OCI-LY3 (cell line): ENCODE results near the gene BOC.

ENCODE experiments used
- H2AFZ ChIP-seq: fragments of 200-600, 300-600 bp; shearing (Covaris generic); 2 replicates; pipeline ENCODE4 v1.6.0; 2014; ENCODE audit warnings: antibody characterized with exemption, low read depth, low read length
- H3K27ac ChIP-seq: fragments of 200-600, 300-600 bp; sonication (generic); 2 replicates; pipeline ENCODE4 v1.5.1; 2014; ENCODE audit warnings: mild to moderate bottlenecking, low read length, moderate library complexity, mixed read lengths
- H3K27me3 ChIP-seq: fragments of 200-600, 300-600 bp; sonication (generic); 2 replicates; pipeline ENCODE4 v1.6.1; 2014; ENCODE audit warnings: low read depth, low read length, mixed read lengths
- H3K36me3 ChIP-seq: fragments of 200-600, 300-600 bp; sonication (generic); replicated peaks from 2 replicates; pipeline ENCODE3; 2014; ENCODE audit warnings: low read depth, low read length, mixed read lengths
- H3K4me1 ChIP-seq: fragments of 300-600, 200-600 bp; sonication (generic); 2 replicates; pipeline ENCODE4 v1.6.1; 2014; ENCODE audit warnings: low read length, mixed read lengths
- H3K4me2 ChIP-seq: fragments of 200-600, 300-600 bp; sonication (generic); 2 replicates; pipeline ENCODE4 v1.6.1; 2014; ENCODE audit warnings: low read length, mixed read lengths
- H3K4me3 ChIP-seq: fragments of 300-600, 200-600 bp; sonication (generic); 2 replicates; pipeline ENCODE4 v1.5.1; 2014; ENCODE audit warnings: antibody characterized with exemption, mild to moderate bottlenecking, low read length, moderate library complexity
- H3K79me2 ChIP-seq: fragments of 300-600, 200-600 bp; shearing (Covaris generic); 2 replicates; pipeline ENCODE4 v1.6.1; 2014; ENCODE audit warnings: mild to moderate bottlenecking, low read length, mixed read lengths
- H3K9ac ChIP-seq: fragments of 300-600, 200-600 bp; shearing (Covaris generic); 2 replicates; pipeline ENCODE4 v1.6.0; 2014; ENCODE audit warnings: mild to moderate bottlenecking, low read length, moderate library complexity
- H3K9me3 ChIP-seq: fragments of 200-600, 300-600 bp; shearing (Covaris generic); 2 replicates; pipeline ENCODE4 v1.6.1; 2014; ENCODE audit warnings: low read length, mixed read lengths; ENCODE audit not compliant: insufficient read depth
- H4K20me1 ChIP-seq: fragments of 200-600, 300-600 bp; sonication (generic); 2 replicates; pipeline ENCODE4 v1.6.1; 2016; ENCODE audit warnings: low read length, mixed read lengths; ENCODE audit not compliant: insufficient read depth
- CTCF ChIP-seq: fragments of 200-600, 300-600 bp; sonication (generic); IDR thresholded peaks from 2 replicates; pipeline ENCODE4 v1.5.1; 2014; ENCODE audit warnings: antibody characterized with exemption, low read length, low read depth
- EZH2phosphoT487 ChIP-seq: fragments of 200-600 bp; shearing (Covaris generic); IDR thresholded peaks from 2 replicates; pipeline ENCODE4 v1.6.1; 2018; ENCODE audit warnings: antibody characterized with exemption, mixed run types, low read depth

BOC gene

GRCh38 chr3:113271189-113271588, 59.8 kb downstream of the BOC start:
- H3K4me1 ChIP-seq = peaks cover 14% of the 10 kb centered on the region
- H3K4me3 ChIP-seq = no peak overlapping the region
- H3K27ac ChIP-seq = no peak overlapping the region
- 0 out of 2 replicates have a peak, but pooled peaks cover 4% of the 10 kb centered on the region for H3K27me3 ChIP-seq
- H3K4me2 ChIP-seq = no peak overlapping the region
- H3K79me2 ChIP-seq = no peaks in the 10 kb centered on the region
- no peaks in the 10 kb centered on the region for H4K20me1 ChIP-seq
- no peaks in the 10 kb centered on the region for H3K36me3 ChIP-seq
- H3K9ac ChIP-seq = no peak overlapping the region
- TF ChIP-seq EZH2phosphoT487 (no peak), CTCF (no peak)
- H3K9me3 ChIP-seq = no peaks in the 10 kb centered on the region
- H2AFZ ChIP-seq = no peak overlapping the region

- Histone ChIP-seq H3K4me1 (peaks cover 20% of the 10 kb centered on the region), H2AFZ (no peak overlapping the region), H3K9ac (no peak overlapping the region), H4K20me1 (no peaks in the 10 kb centered on the region), H3K36me3 (no peaks in the 10 kb centered on the region), H3K4me3 (no peak overlapping the region), H3K27me3 (0 out of 2 replicates have a peak, but pooled peaks cover 4% of the 10 kb centered on the region), H3K79me2 (no peaks in the 10 kb centered on the region), H3K27ac (no peak overlapping the region), H3K4me2 (no peak overlapping the region), H3K9me3 (no peaks in the 10 kb centered on the region)
- TF ChIP-seq CTCF = no peak
- TF ChIP-seq EZH2phosphoT487 = no peak
Measured at GRCh38 chr3:113271594-113272384, 60.4 kb downstream of the BOC start.

GRCh38 chr3:113272385-113272779, 61.0 kb downstream of the BOC start:
- peaks cover 26% of the 10 kb centered on the region for H3K4me1 ChIP-seq
- no peak overlapping the region for H3K27ac ChIP-seq
- no peaks in the 10 kb centered on the region for H3K79me2 ChIP-seq
- H3K9me3 ChIP-seq = no peaks in the 10 kb centered on the region
- no peak for TF ChIP-seq EZH2phosphoT487
- 0 out of 2 replicates have a peak, but pooled peaks cover 4% of the 10 kb centered on the region for H3K27me3 ChIP-seq
- no peak overlapping the region for H3K4me2 ChIP-seq
- no peaks in the 10 kb centered on the region for H4K20me1 ChIP-seq
- no peaks in the 10 kb centered on the region for H3K36me3 ChIP-seq
- H3K4me3 ChIP-seq = no peak overlapping the region
- no peak overlapping the region for H3K9ac ChIP-seq
- H2AFZ ChIP-seq = no peak overlapping the region

- no peak overlapping the region for H3K4me2 ChIP-seq
- no peaks in the 10 kb centered on the region for H4K20me1 ChIP-seq
- 0 out of 2 replicates have a peak, but pooled peaks cover 4% of the 10 kb centered on the region for H3K27me3 ChIP-seq
- no peaks in the 10 kb centered on the region for H3K9me3 ChIP-seq
- H3K4me3 ChIP-seq = no peak overlapping the region
- no peak overlapping the region for H3K9ac ChIP-seq
- H3K4me1 ChIP-seq = peaks cover 29% of the 10 kb centered on the region
- no peak overlapping the region for H3K27ac ChIP-seq
- H2AFZ ChIP-seq = no peak overlapping the region
- no peaks in the 10 kb centered on the region for H3K36me3 ChIP-seq
- no peak for TF ChIP-seq EZH2phosphoT487
- no peaks in the 10 kb centered on the region for H3K79me2 ChIP-seq
Measured at GRCh38 chr3:113273011-113273410, 61.7 kb downstream of the BOC start.

- H2AFZ ChIP-seq = no peak overlapping the region
- 0 out of 2 replicates have a peak, but pooled peaks cover 3% of the 10 kb centered on the region for H3K27me3 ChIP-seq
- H3K36me3 ChIP-seq = no peaks in the 10 kb centered on the region
- H3K79me2 ChIP-seq = no peaks in the 10 kb centered on the region
- no peaks in the 10 kb centered on the region for H3K9me3 ChIP-seq
- TF ChIP-seq CTCF (no peak), EZH2phosphoT487 (no peak)
- no peaks in the 10 kb centered on the region for H4K20me1 ChIP-seq
- H3K4me1 ChIP-seq = peaks cover 29% of the 10 kb centered on the region
- no peak overlapping the region for H3K4me2 ChIP-seq
- no peak overlapping the region for H3K4me3 ChIP-seq
- no peak overlapping the region for H3K27ac ChIP-seq
- H3K9ac ChIP-seq = no peak overlapping the region
Measured at GRCh38 chr3:113273604-113274378, 62.4 kb downstream of the BOC start.
